ENCODE measurements around the gene PDPR.
"Not testable (repeated sequence)": the region's sequence is repeated elsewhere in the genome, so short reads cannot be mapped to it uniquely, and the experiment has no call there.

DNA sequence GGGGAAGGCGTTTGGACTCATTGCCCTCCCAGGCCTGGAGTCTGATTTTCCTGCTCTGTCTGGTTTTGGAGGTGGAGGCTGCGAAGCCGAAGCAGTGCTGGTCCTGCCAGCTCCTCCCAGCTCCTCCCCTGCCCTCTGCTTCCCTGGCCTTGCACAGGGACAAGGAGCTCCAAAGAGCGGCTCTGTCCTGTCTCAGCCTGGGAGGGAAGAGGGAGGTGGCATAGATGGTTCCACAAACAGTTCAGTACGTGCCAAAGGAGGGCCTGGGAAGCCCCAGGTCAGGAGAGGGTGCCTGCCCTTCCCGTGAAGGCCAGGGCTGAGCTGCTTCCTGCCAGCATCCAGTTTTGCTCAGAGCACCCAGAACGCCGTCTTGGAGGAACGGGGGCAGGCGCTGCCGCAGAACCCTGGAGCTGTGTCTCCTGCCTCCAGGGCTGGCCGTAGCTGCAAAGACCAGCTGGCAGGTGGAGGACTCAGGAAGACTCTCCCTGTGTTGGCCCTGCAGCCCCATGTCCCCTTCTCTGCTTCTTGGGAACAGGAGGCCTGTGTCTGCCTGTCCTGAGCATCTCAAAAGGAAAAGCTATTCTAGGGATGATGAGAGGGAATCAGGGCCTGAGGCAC lies 82.7 kb downstream of the PDPR start:
- not testable (repeated sequence) for TF ChIP-seq CTCF (IDR thresholded peaks at IDR 0.05; ENCODE audit: poor library complexity, severe bottlenecking); TAF1 (IDR thresholded peaks at IDR 0.05; ENCODE audit: low read depth); REST (IDR thresholded peaks at IDR 0.05; ENCODE audit: borderline replicate concordance); POLR2AphosphoS5 (IDR thresholded peaks at IDR 0.05); EZH2 (IDR thresholded peaks at IDR 0.05; ENCODE audit: borderline replicate concordance, insufficient read depth, low read length, poor library complexity, severe bottlenecking); MXI1 (conservative IDR thresholded peaks at IDR 0.05; ENCODE audit: poor library complexity, severe bottlenecking); RAD21 (conservative IDR thresholded peaks at IDR 0.05); SMC3 (conservative IDR thresholded peaks at IDR 0.05; ENCODE audit: poor library complexity); EP300 (conservative IDR thresholded peaks at IDR 0.05; ENCODE audit: poor library complexity, severe bottlenecking)

All from neural cell (in vitro differentiated cells).